ENCODE data around the gene CCDC146.
"Not testable (repeated sequence)": the region's sequence is repeated elsewhere in the genome, so short reads cannot be mapped to it uniquely, and the experiment has no call there.

Gene CCDC146

GRCh38 chr7:77242554-77242953 is 120.1 kb downstream of the CCDC146 start:
- in situ Hi-C loops (cut with HindIII; ENCODE audit: low sequenced_read_pairs) = no loop called here

GRCh38 chr7:77244222-77244934 is 122.0 kb downstream of the CCDC146 start:
- in situ Hi-C loops (cut with HindIII; ENCODE audit: low sequenced_read_pairs) = no loop called here

GRCh38 chr7:77245015-77245755 is 122.8 kb downstream of the CCDC146 start:
- in situ Hi-C loops (cut with HindIII; ENCODE audit: low sequenced_read_pairs) = no loop called here

- in situ Hi-C loops (cut with HindIII; ENCODE audit: low sequenced_read_pairs) = no loop called here
Measured at GRCh38 chr7:77246026-77246640, 123.7 kb downstream of the CCDC146 start.

GRCh38 chr7:77247206-77247850 is 124.9 kb downstream of the CCDC146 start:
- in situ Hi-C loops (cut with HindIII; ENCODE audit: low sequenced_read_pairs) = no loop called here

GRCh38 chr7:77248154-77248553 is 125.7 kb downstream of the CCDC146 start:
- in situ Hi-C loops (cut with HindIII; ENCODE audit: low sequenced_read_pairs) = no loop called here

GRCh38 chr7:77252506-77252905 is 130.1 kb downstream of the CCDC146 start:
- in situ Hi-C loops (cut with HindIII; ENCODE audit: low sequenced_read_pairs) = loop anchor here (5.0 kb wide), 1 partner anchor 75 kb away; no protein-coding TSS in a partner anchor

GRCh38 chr7:77253151-77253550 is 130.7 kb downstream of the CCDC146 start:
- in situ Hi-C loops (cut with HindIII; ENCODE audit: low sequenced_read_pairs) = loop anchor here (5.0 kb wide), 1 partner anchor 74 kb away; no protein-coding TSS in a partner anchor

GRCh38 chr7:77254429-77254828 is 132.0 kb downstream of the CCDC146 start:
- in situ Hi-C loops (cut with HindIII; ENCODE audit: low sequenced_read_pairs) = loop anchor here (5.0 kb wide), 1 partner anchor 73 kb away; no protein-coding TSS in a partner anchor

- in situ Hi-C loops (cut with HindIII; ENCODE audit: low sequenced_read_pairs) = loop anchor here (5.0 kb wide), 1 partner anchor 72 kb away; no protein-coding TSS in a partner anchor
Measured at GRCh38 chr7:77254915-77255314, 132.5 kb downstream of the CCDC146 start.

GRCh38 chr7:77258014-77258413 is 135.6 kb downstream of the CCDC146 start:
- in situ Hi-C loops (cut with HindIII; ENCODE audit: low sequenced_read_pairs) = no loop called here

GRCh38 chr7:77258593-77258992 is 136.2 kb downstream of the CCDC146 start:
- in situ Hi-C loops (cut with HindIII; ENCODE audit: low sequenced_read_pairs) = no loop called here

- in situ Hi-C loops (cut with HindIII; ENCODE audit: low sequenced_read_pairs) = no loop called here
Measured at GRCh38 chr7:77262316-77262715, 139.9 kb downstream of the CCDC146 start.

GRCh38 chr7:77265666-77266065 is 143.3 kb downstream of the CCDC146 start:
- in situ Hi-C loops (cut with HindIII; ENCODE audit: low sequenced_read_pairs) = no loop called here

- in situ Hi-C loops (cut with HindIII; ENCODE audit: low sequenced_read_pairs) = no loop called here
Measured at GRCh38 chr7:77266291-77266794, 143.9 kb downstream of the CCDC146 start.

- in situ Hi-C loops (cut with HindIII; ENCODE audit: low sequenced_read_pairs) = no loop called here
Measured at GRCh38 chr7:77269360-77270093, 147.1 kb downstream of the CCDC146 start.

- in situ Hi-C loops (cut with HindIII; ENCODE audit: low sequenced_read_pairs) = no loop called here
Measured at GRCh38 chr7:77270094-77270480, 147.7 kb downstream of the CCDC146 start.

- in situ Hi-C loops (cut with HindIII; ENCODE audit: low sequenced_read_pairs) = no loop called here
Measured at GRCh38 chr7:77271766-77272165, 149.4 kb downstream of the CCDC146 start.

- in situ Hi-C loops (cut with HindIII; ENCODE audit: low sequenced_read_pairs) = not testable (repeated sequence)
Measured at GRCh38 chr7:77275663-77276062, 153.2 kb downstream of the CCDC146 start.

GRCh38 chr7:77276120-77276519 is 153.7 kb downstream of the CCDC146 start:
- in situ Hi-C loops (cut with HindIII; ENCODE audit: low sequenced_read_pairs) = no loop called here

Data from endothelial cell of hepatic sinusoid (primary cell).